ENCODE measurements around the gene MKKS. TPM values are rescaled to one million over a fixed set of nuclear protein-coding genes. Genes with fewer than 3 reads are reported as not detected.

Gene MKKS
- total and polyA plus RNA-seq, 9 of the 15 experiments (the other 6 are each of a cell fraction or from before 2014, with no cell fraction given) = 6.8 to 26.8 (median 12.0) TPM

DNA sequence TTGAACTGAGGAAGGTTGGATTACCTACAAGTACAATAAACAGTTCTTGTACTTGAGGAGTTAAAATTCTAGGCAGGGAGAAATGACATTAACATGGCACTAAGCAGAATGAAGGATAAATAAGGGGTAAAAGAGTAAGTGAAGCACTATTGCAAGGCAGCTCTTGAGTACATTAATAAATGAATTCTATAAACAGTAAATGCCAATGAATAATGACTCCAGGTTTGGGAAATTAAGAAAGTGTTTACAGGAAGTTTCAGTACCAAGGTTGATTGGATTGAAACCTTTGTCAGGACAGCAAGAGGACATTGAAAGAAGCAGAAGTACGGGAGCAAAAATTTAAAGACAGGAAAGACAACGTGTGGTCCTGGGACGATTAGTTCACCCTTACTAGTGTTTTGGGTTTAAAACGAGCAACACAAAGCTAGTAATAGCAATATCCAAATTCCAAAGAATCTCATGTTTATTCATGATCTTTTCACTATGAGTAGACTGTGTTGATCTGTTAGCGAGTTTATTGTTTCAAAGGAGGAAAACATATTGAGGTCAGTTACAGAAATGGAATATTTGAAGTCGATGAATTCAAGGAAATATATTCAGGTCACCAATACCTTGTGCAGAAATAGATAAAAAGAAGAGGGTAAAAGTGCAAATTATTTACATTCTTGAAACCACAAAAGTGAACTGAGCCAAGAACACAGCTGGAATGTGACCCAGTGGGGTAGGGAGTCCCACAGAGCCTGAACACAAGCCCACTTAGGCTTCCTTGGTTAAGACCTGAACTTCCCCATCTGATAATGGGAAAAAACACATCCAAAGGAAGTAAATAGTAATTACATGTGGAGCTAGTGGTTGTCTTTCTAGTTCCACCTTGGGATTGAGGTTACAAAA is 80.8 kb downstream of the MKKS start:
- Histone ChIP-seq H3K27me3 (ENCODE audit: control insufficient read depth in 2 of 2, insufficient read depth in 2 of 2, low read length in 2 of 2) (no peaks in the 10 kb centered on the region), H3K4me3 (no peak overlapping the region), H3K9ac (ENCODE audit: insufficient read depth in 1 of 2, low read depth in 2 of 2, low read length in 2 of 2) (no peak overlapping the region), H3K4me1 (replicated peaks in 1 of 2; ENCODE audit: control insufficient read depth in 2 of 2, insufficient read depth in 2 of 2, low read length in 2 of 2) (no peaks in the 10 kb centered on the region), H2AFZ (ENCODE audit: low read depth, low read length) (no peak overlapping the region), H3K79me2 (ENCODE audit: control insufficient read depth, insufficient read depth, low read length) (no peaks in the 10 kb centered on the region), H3K9me3 (replicated peaks; ENCODE audit: control insufficient read depth, insufficient read depth, low read depth, low read length) (no peaks in the 10 kb centered on the region), H4K20me1 (replicated peaks; ENCODE audit: control insufficient read depth, insufficient read depth, low read length) (no peaks in the 10 kb centered on the region), H3K4me2 (ENCODE audit: insufficient read depth, low read length) (no peak overlapping the region), H3K36me3 (ENCODE audit: control insufficient read depth, insufficient read depth, low read length) (no peaks in the 10 kb centered on the region), H3K27ac (ENCODE audit: extremely low read depth, low read depth, low read length) (no peak overlapping the region), H3K9me1 (ENCODE audit: control insufficient read depth, insufficient read depth, low read length) (no peaks in the 10 kb centered on the region)
- POLR2A ChIA-PET = interaction anchor here (1.4 kb wide), 1 partner anchor 10 kb away, joined by 4 read pairs; no protein-coding TSS in a partner anchor
- ATAC-seq (no peak), FAIRE-seq (no peak), DNase-seq (ENCODE audit: extremely low read depth in 1 of 4, low spot score in 3 of 4) (no peak)
- no TSS peak for BruUV-seq (replicated peaks)
- TF ChIP-seq SMAD2 (IDR thresholded peaks at IDR 0.05; ENCODE audit: low read depth, low read length) (no peak), ZNF41 (CRISPR knock-in tag; conservative IDR thresholded peaks at IDR 0.05) (no peak), XRCC5 (IDR thresholded peaks at IDR 0.05; ENCODE audit: low read depth, low read length) (no peak), ERF (CRISPR knock-in tag; IDR thresholded peaks at IDR 0.05) (no peak)
- TF ChIP-seq, protein P1, sequence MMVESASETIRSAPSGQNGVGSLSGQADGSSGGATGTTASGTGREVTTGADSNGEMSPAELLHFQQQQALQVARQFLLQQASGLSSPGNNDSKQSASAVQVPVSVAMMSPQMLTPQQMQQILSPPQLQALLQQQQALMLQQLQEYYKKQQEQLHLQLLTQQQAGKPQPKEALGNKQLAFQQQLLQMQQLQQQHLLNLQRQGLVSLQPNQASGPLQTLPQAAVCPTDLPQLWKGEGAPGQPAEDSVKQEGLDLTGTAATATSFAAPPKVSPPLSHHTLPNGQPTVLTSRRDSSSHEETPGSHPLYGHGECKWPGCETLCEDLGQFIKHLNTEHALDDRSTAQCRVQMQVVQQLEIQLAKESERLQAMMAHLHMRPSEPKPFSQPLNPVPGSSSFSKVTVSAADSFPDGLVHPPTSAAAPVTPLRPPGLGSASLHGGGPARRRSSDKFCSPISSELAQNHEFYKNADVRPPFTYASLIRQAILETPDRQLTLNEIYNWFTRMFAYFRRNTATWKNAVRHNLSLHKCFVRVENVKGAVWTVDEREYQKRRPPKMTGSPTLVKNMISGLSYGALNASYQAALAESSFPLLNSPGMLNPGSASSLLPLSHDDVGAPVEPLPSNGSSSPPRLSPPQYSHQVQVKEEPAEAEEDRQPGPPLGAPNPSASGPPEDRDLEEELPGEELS (CRISPR knock-in tag; IDR thresholded peaks at IDR 0.05; ENCODE audit: borderline replicate concordance) = no peak
- TF ChIP-seq, protein P2, sequence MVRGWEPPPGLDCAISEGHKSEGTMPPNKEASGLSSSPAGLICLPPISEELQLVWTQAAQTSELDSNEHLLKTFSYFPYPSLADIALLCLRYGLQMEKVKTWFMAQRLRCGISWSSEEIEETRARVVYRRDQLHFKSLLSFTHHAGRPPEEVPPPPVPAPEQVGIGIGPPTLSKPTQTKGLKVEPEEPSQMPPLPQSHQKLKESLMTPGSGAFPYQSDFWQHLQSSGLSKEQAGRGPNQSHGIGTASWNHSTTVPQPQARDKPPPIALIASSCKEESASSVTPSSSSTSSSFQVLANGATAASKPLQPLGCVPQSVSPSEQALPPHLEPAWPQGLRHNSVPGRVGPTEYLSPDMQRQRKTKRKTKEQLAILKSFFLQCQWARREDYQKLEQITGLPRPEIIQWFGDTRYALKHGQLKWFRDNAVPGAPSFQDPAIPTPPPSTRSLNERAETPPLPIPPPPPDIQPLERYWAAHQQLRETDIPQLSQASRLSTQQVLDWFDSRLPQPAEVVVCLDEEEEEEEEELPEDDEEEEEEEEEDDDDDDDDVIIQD (CRISPR knock-in tag; IDR thresholded peaks at IDR 0.05) = no peak
- TF ChIP-seq, protein P3, sequence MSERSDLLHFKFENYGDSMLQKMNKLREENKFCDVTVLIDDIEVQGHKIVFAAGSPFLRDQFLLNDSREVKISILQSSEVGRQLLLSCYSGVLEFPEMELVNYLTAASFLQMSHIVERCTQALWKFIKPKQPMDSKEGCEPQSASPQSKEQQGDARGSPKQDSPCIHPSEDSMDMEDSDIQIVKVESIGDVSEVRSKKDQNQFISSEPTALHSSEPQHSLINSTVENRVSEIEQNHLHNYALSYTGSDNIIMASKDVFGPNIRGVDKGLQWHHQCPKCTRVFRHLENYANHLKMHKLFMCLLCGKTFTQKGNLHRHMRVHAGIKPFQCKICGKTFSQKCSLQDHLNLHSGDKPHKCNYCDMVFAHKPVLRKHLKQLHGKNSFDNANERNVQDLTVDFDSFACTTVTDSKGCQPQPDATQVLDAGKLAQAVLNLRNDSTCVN (CRISPR knock-in tag; IDR thresholded peaks at IDR 0.05) = no peak
- TF ChIP-seq, protein P4, sequence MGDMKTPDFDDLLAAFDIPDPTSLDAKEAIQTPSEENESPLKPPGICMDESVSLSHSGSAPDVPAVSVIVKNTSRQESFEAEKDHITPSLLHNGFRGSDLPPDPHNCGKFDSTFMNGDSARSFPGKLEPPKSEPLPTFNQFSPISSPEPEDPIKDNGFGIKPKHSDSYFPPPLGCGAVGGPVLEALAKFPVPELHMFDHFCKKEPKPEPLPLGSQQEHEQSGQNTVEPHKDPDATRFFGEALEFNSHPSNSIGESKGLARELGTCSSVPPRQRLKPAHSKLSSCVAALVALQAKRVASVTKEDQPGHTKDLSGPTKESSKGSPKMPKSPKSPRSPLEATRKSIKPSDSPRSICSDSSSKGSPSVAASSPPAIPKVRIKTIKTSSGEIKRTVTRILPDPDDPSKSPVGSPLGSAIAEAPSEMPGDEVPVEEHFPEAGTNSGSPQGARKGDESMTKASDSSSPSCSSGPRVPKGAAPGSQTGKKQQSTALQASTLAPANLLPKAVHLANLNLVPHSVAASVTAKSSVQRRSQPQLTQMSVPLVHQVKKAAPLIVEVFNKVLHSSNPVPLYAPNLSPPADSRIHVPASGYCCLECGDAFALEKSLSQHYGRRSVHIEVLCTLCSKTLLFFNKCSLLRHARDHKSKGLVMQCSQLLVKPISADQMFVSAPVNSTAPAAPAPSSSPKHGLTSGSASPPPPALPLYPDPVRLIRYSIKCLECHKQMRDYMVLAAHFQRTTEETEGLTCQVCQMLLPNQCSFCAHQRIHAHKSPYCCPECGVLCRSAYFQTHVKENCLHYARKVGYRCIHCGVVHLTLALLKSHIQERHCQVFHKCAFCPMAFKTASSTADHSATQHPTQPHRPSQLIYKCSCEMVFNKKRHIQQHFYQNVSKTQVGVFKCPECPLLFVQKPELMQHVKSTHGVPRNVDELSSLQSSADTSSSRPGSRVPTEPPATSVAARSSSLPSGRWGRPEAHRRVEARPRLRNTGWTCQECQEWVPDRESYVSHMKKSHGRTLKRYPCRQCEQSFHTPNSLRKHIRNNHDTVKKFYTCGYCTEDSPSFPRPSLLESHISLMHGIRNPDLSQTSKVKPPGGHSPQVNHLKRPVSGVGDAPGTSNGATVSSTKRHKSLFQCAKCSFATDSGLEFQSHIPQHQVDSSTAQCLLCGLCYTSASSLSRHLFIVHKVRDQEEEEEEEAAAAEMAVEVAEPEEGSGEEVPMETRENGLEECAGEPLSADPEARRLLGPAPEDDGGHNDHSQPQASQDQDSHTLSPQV (IDR thresholded peaks at IDR 0.05) = no peak
- CTCF ChIA-PET (ENCODE audit: low intra/inter-chr PET ratio) = no interaction called here
- WGBS (ENCODE audit: insufficient coverage, low coverage, missing lambda C conversion rate) = 2% methylated on average over 6 of the region's 6 CpGs
- in situ Hi-C loops (cut with MboI) = no loop called here
- intact Hi-C loops (cut with micrococcal nuclease) = no loop called here
